ENCODE results near the gene KLLN.
"Not testable (repeated sequence)": the region's sequence is repeated elsewhere in the genome, so short reads cannot be mapped to it uniquely, and the experiment has no call there.

KLLN gene, protein sequence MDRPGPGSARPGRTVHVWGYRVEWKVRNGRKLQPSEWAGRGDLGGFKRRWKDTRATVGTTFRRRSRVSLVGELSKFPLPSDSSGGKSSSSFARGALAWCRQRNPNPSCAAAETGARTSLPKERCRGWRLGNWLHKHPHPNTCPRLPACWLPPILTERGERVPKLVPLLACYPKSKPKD

DNA sequence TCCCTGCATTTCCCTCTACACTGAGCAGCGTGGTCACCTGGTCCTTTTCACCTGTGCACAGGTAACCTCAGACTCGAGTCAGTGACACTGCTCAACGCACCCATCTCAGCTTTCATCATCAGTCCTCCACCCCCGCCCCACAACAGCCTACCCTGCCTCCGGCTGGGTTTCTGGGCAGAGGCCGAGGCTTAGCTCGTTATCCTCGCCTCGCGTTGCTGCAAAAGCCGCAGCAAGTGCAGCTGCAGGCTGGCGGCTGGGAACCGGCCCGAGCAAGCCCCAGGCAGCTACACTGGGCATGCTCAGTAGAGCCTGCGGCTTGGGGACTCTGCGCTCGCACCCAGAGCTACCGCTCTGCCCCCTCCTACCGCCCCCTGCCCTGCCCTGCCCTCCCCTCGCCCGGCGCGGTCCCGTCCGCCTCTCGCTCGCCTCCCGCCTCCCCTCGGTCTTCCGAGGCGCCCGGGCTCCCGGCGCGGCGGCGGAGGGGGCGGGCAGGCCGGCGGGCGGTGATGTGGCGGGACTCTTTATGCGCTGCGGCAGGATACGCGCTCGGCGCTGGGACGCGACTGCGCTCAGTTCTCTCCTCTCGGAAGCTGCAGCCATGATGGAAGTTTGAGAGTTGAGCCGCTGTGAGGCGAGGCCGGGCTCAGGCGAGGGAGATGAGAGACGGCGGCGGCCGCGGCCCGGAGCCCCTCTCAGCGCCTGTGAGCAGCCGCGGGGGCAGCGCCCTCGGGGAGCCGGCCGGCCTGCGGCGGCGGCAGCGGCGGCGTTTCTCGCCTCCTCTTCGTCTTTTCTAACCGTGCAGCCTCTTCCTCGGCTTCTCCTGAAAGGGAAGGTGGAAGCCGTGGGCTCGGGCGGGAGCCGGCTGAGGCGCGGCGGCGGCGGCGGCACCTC is at the start of gene KLLN, which contains the start of gene PTEN:
Gene KLLN, minus strand, starts transcription at position 481 of the 891 bp plus-strand sequence. CDS start 1,046 bp downstream, outside the sequence.
Gene PTEN, plus strand, starts transcription at position 573 of the 891 bp plus-strand sequence. CDS start 845 bp downstream, outside the sequence.
- DNase-seq (ENCODE audit: low read depth) = peak; percentile 67

DNA sequence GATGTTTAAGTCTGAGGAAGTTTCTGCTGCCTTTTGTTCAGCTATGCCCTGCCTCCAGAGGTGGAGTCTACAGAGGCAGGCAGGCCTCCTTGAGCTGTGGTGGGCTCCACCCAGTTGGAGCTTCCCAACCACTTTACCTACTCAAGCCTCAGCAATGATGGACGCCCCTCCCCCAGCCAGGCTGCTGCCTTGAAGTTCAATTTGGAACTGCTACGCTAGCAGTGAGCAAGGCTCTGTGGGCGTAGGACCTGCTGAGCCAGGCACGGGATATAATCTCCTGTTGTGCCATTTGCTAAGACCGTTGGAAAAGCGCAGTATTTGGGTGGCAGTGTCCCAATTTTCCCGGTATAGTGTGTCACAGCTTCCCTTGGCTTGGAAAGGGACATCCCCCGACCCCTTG is 40.1 kb upstream of the KLLN start:
- DNase-seq (ENCODE audit: low read depth) = not testable (repeated sequence)

GRCh38 chr10:87897957-87898356 is 34.6 kb upstream of the KLLN start:
- DNase-seq (ENCODE audit: low read depth) = not testable (repeated sequence)

GRCh38 chr10:87896216-87896615 is 32.9 kb upstream of the KLLN start:
- no peak for DNase-seq (ENCODE audit: low read depth)

DNA sequence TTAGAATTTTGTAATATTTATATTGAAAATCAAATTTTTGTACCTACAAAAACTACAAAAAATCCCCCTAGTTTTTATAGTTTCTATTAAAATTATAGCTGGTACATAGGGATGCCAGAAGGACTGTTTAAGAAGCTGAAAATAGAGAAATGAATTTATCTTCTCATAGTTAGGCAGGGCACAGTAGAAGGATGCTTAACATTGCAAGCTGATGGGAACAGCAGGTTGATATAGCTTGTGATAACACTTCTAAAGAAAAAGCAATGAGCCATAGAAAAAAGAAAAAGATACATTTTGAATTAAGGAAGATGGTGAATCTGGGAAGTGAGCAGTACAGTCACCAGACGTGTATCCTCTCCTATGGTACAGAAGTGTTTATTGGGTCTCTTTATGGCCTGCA is 32.1 kb upstream of the KLLN start:
- no peak for DNase-seq (ENCODE audit: low read depth)

DNA sequence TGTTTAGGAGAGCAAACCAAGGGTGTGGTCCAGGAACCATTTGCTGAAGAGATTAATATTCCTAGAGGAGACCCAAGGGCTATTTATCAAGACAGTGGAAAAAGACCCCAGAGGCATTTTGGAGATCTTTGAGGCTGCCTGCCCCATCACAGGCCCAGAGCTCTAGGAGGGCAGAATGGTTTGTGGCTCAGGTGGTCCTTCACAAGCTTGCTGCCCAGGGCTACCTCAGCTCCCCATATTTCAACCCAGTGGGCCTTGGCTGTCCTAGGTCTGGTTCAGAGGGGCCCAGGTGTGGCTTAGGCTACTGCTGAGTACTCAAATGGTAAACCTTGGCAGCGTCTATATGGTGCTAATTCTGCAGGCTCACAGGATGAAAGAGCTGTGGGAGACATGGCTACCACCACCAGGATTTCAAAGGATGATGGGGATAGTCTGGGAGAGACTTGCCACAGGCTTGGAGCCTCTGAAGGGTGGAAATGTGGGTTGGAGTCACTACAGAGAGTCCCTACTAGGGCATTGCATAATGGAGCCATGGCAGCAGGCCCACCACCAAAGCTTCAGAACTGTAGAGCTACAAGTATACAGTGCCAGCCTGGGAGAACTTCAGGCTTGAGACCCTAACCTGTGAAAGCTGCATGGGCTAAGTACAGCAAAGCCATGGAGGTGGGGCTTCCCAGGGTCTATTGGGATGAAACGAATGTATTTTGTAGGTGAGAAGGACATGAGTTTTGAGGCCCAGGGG is 24.4 kb upstream of the KLLN start:
- DNase-seq (ENCODE audit: low read depth) = no peak

DNA sequence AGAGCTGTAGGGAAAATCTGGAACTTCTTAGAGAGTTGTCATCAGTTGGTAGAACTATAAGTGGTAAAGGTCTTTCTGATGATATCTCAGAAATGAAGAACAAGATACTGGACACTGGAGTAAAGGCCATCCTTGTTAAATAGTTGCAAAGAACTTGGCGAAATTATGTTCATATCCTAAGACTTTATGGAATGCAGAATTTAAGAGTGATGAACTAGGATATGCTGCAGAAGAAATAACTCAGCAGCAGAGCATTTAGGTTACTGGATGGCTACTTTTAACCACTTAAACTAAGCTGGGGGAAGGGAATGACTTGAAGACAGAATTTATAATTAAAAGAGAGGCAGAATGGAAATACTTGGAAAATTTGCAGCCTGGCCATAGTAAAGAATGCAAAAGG is 23.8 kb upstream of the KLLN start:
- DNase-seq (ENCODE audit: low read depth) = no peak

DNA sequence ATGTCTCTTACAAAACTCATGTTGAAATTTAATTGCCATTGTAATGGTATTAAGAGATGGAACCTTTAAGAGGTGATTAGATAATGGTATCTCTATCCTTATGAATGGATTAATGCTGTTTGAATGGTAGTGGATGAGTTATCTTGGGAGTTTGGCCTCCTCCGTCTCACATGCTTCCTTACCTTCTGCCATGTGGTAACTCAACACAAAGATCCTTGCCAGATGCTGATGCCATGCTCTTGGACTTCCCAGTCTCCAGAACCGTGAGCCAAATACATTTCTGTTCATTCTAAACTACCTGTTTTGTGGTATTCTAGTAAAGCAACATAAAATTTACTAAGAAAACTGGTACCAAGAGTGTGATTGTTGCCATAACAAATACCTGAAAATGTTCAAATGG is 23.3 kb upstream of the KLLN start:
- no peak for DNase-seq (ENCODE audit: low read depth)

- DNase-seq (ENCODE audit: low read depth) = no peak
Observed at GRCh38 chr10:87882555-87883294, 19.4 kb upstream of the KLLN start.

DNA sequence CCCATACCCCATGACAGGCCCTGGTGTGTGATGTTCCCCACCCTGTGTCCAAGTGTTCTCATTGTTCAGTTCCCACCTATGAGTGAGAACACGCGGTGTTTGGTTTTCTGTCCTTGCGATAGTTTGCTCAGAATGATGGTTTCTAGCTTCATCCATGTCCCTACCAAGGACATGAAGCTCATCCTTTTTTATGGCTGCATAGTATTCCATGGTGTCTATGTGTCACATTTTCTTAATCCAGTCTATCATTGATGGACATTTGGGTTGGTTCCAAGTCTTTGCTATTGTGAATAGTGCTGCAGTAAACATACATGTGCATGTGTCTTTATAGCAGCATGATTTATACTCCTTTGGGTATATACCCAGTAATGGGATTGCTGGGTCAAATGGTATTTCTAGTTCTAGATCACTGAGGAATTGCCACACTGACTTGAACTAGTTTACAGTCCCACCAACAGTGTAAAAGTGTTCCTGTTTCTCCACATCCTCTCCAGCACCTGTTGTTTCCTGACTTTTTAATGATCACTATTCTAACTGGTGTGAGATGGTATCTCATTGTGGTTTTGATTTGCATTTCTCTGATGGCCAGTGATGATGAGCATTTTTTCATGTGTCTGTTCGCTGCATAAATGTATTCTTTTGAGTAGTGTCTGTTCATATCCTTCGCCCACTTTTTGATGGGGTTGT is 18.2 kb upstream of the KLLN start:
- not testable (repeated sequence) for DNase-seq (ENCODE audit: low read depth)

DNA sequence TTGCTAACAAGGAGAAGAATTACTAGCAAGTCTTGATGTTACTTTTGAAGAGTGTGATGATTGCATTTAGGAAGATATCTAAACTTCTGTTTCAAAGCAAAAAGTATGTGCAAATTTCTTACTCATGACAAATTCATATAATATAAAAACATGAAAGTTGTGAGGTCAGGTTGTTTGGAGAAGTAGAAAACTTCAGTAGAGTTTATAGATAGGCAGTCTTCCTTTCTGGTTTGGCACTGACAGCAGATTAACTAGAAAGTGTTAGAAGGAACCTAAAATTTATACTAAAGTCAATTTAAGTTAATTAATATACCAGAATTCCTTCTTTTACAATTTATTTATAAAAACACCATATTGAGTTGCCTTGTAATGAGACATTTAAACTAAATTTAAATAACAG is 17.0 kb upstream of the KLLN start:
- no peak for DNase-seq (ENCODE audit: low read depth)

DNA sequence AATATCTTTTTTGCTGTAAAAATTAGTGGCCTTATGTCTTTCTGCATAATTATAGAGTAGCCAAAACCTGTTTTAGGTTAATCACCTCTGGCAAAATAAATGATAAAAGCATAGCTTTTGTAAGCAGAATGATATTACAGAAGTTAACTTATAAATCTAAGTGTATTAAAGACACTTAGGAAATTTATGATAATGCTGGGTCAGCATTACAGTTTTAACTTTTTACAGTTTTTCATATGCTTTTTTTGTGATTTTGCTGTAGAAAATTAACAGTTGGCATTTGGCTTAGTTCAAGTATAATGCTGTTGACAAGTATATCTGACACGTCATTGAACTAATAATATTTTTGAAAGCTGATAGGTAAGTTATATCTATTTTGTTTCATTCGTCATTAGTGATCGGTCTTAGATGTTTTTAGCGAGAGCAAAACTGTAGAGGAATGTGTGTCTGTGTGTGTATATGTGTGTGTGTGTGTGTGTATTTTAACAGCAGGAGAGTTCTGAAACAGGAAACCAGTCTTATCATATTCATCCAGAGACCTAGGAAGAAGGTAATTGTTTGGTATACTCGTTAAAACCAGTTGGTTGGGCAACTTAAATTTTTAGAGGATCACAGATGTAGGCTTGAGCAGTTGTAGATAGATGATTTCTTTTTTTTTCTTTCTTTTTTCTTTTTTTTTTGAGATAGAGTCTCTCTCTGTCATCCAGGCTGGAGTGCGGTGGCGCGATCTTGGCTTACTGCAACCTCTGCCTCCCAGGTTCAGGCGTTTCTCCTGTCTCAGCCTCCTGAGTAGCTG is 15.5 kb upstream of the KLLN start:
- DNase-seq (ENCODE audit: low read depth) = no peak

DNA sequence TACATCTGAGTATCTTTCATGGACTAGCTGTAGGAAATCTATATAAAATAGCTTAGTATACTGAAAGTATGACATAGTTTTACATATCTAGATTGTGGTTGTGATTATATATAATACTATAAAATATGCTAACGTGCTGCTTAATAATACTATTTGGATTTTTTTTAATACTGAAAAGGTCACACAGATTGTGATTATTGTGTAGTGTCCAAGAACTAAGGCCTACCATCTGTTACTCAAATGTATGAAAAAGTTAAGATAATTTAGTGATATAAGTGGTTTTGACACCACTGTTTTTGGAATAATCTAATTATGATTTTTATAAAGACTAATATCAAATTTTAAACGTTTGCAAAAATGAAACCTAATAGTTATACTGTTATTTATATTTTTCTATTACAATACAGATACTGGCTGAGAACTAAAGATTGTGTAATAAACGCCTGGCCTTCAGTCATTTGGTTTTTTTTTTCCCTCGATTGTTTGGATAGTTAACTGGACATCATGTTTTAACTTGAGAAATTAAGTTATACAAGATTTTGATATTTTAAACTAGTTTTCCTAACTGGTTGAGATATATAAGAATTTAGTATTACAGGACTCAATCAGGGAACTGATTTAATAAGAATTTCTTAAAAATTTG is 12.7 kb upstream of the KLLN start:
- no peak for DNase-seq (ENCODE audit: low read depth)

- DNase-seq (ENCODE audit: low read depth) = no peak
Observed at GRCh38 chr10:87873656-87874055, 10.3 kb upstream of the KLLN start.

GRCh38 chr10:87872828-87873227 is 9.5 kb upstream of the KLLN start:
- no peak for DNase-seq (ENCODE audit: low read depth)

DNA sequence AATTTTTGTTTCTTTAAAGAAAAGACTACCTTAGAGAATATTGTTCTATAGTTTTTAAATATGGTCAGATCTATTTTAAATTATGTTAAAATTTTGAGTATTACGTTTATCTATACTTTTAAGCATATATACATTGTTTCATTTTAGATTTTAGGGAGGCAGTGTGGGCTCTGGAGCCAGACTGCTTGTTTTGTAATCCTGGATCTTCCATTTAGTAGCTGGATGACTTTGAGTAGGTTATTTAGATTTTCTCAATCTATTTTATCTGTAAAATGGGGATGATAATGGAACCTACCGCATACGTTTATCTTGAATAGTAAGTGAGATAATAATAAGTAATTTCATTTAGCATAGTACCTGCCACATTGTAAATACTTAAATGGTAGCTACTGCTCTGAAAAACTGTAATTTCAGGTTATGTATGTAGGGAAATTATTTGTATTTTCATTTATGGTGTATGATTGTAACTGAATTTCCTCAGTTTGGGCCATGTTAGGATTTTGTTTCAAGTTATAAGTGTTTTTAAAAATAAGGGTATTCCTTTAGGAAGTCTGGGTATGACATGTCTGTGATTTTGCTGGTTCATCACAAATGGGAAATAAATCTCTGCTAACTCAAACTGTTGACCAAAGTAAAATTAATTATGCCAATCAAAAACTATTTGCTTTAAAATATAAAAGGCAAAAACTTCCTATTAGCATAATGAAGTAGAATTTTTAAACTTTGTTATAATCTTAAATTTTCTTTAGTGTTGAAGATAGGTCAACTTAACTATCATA is 6.6 kb upstream of the KLLN start:
- no peak for DNase-seq (ENCODE audit: low read depth)

DNA sequence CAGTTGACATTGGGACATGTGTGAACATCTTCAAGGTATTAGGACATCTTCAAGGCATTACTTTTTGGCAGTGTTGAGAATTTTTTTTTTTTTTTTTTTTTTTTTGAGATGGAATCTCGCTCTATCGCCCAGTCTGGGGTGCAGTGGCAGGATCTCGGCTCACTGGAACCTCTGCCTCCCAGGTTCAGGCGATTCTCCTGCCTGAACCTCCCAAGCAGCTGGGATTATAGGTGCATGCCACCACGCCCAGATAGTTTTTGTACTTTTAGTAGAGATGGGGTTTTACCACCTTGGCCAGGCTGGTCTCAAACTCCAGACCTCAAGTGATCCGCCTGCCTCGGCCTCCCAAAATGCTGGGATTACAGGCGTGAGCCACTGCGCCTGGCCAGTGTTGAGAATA is 5.8 kb upstream of the KLLN start:
- DNase-seq (ENCODE audit: low read depth) = not testable (repeated sequence)

DNA sequence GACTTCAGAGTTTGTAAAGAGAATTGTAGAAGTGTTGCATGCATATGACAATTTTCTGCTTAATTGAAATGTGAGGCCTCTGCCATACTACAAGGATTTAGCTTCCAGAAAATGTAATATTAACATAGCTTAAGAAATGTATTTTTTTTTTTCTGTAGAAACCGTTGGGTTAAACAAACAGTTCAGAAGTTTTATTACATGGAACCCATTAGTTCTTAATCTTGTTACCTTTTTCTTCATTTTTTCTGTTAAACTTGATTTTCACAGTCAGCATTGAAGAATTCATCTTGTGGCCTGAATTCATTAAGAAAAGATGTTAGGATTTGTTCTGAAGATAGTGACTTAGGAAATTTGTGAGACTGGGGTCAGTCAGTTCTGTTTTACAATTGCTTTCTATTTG is 4.9 kb upstream of the KLLN start:
- no peak for DNase-seq (ENCODE audit: low read depth)

DNA sequence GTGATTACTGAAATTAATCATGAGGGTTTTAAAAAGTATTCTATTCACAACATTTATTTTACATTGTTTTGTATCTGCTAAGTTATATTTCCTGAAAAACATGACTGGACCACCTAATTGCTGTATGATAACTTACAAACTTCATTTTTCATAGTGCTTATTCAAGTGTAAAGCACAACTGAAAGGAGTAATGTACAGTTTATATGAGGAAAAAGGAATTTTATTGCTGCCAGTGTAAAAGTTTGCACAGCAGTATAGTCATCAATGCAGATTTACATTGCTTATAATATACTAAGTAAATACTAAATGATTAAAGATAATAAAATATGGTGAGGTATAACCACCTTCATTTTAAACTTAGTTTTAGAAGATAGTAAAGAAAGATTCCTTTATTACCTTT is 4.1 kb upstream of the KLLN start:
- DNase-seq (ENCODE audit: low read depth) = no peak
